Loucy (cell line): ENCODE results near the gene CAV2.

Source experiments
- EZH2phosphoT487 ChIP-seq: fragments of 200-600 bp; IDR thresholded peaks from 2 replicates; pipeline ENCODE4 v1.6.1; 2018; ENCODE audit warnings: antibody characterized with exemption, mild to moderate bottlenecking, moderate library complexity, borderline replicate concordance
- TF ChIP-seq, protein P1 (sequence below): fragments of 200-600 bp; sonication (generic); conservative IDR thresholded peaks from 2 replicates; pipeline ENCODE4 v1.5.1; 2014; ENCODE audit warnings: mild to moderate bottlenecking, antibody characterized with exemption, low read length

DNA sequence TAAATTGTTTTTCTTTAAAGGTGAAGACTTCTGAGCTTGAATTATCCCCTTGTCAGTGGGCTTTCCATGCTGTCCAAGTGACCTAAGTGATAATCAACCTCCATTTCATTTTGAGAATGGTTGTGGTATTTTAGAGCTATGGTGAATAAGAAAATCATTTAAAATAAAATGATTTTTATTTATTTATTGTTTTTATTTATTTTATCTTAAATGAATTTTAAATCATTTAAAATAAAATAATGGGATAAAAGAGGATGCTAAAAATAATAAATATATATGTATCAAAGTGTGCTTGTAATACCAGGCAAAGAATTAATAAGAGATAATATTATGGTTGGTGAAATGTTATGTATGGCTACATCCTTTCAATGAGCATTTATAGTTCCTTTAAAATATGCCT lies 49.8 kb downstream of the CAV2 start:
- TF ChIP-seq, protein P1, sequence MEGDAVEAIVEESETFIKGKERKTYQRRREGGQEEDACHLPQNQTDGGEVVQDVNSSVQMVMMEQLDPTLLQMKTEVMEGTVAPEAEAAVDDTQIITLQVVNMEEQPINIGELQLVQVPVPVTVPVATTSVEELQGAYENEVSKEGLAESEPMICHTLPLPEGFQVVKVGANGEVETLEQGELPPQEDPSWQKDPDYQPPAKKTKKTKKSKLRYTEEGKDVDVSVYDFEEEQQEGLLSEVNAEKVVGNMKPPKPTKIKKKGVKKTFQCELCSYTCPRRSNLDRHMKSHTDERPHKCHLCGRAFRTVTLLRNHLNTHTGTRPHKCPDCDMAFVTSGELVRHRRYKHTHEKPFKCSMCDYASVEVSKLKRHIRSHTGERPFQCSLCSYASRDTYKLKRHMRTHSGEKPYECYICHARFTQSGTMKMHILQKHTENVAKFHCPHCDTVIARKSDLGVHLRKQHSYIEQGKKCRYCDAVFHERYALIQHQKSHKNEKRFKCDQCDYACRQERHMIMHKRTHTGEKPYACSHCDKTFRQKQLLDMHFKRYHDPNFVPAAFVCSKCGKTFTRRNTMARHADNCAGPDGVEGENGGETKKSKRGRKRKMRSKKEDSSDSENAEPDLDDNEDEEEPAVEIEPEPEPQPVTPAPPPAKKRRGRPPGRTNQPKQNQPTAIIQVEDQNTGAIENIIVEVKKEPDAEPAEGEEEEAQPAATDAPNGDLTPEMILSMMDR, result no peak
- TF ChIP-seq EZH2phosphoT487, result no peak
